Measurements from ENCODE around the gene GIT2. TPM values are rescaled to one million over a fixed set of nuclear protein-coding genes. Genes with fewer than 3 reads are reported as not detected.

Gene GIT2
- total and polyA plus RNA-seq, 2 of the 13 experiments (the other 11 are each of a cell fraction or from before 2014, with no cell fraction given): 18.4 to 19.8 TPM

- TF ChIP-seq ZNF710 (CRISPR knock-in tag; IDR thresholded peaks at IDR 0.05; ENCODE audit: borderline replicate concordance) (no peak), MXI1 (IDR thresholded peaks at IDR 0.05; ENCODE audit: borderline replicate concordance, low read depth, low read length) (no peak), ZNF547 (CRISPR knock-in tag; IDR thresholded peaks at IDR 0.05) (no peak), ZBTB20 (CRISPR knock-in tag; IDR thresholded peaks at IDR 0.05; ENCODE audit: borderline replicate concordance, low read depth) (no peak), TOE1 (CRISPR knock-in tag; IDR thresholded peaks at IDR 0.05) (no peak), ZKSCAN8 (CRISPR knock-in tag; IDR thresholded peaks at IDR 0.05; ENCODE audit: borderline replicate concordance) (peak; percentile 87), ZSCAN25 (CRISPR knock-in tag; IDR thresholded peaks at IDR 0.05) (no peak), GTF2F1 (IDR thresholded peaks at IDR 0.05; ENCODE audit: low read length) (no peak), TAF1 (CRISPR knock-in tag; IDR thresholded peaks at IDR 0.05) (no peak), MXD3 (CRISPR knock-in tag; IDR thresholded peaks at IDR 0.05) (no peak), SSRP1 (CRISPR knock-in tag; IDR thresholded peaks at IDR 0.05) (no peak), PRDM10 (CRISPR knock-in tag; IDR thresholded peaks at IDR 0.05; ENCODE audit: low read depth) (peak; percentile 60; the same call in 1 of the 2 replicates), SOX6 (IDR thresholded peaks at IDR 0.05) (no peak), SOX6 (CRISPR knock-in tag; IDR thresholded peaks at IDR 0.05) (peak; percentile 54; the same call in 1 of the 2 replicates), ZNF468 (CRISPR knock-in tag; IDR thresholded peaks at IDR 0.05) (no peak), RARA (CRISPR knock-in tag; IDR thresholded peaks at IDR 0.05) (peak; percentile 89), ZFP1 (CRISPR knock-in tag; IDR thresholded peaks at IDR 0.05) (no peak), ZBTB34 (CRISPR knock-in tag; IDR thresholded peaks at IDR 0.05) (no peak), TBP (CRISPR knock-in tag; IDR thresholded peaks at IDR 0.05) (no peak), FOXA1 (IDR thresholded peaks at IDR 0.05) (no peak), FOXA1 (CRISPR knock-in tag; IDR thresholded peaks at IDR 0.05) (no peak), ZNF768 (CRISPR knock-in tag; IDR thresholded peaks at IDR 0.05) (no peak), THRA (CRISPR knock-in tag; IDR thresholded peaks at IDR 0.05; ENCODE audit: borderline replicate concordance) (peak; percentile 31; the same call in 1 of the 2 replicates)
These were observed 14.9 kb upstream of the GIT2 start (continued) for GRCh38 chr12:110010853-110011723.

Data from HepG2 (cell line).